ENCODE data around the gene CSNK2A1. TPM values are rescaled to one million over a fixed set of nuclear protein-coding genes. Genes with fewer than 3 reads are reported as not detected.
"Not testable (repeated sequence)": the region's sequence is repeated elsewhere in the genome, so short reads cannot be mapped to it uniquely, and the experiment has no call there.

Gene CSNK2A1
- total RNA-seq, 3 donors from 2014 or later, result 104 to 127 (median 117) TPM

GRCh38 chr20:458776-459175 lies 84.8 kb downstream of the CSNK2A1 start:
- Histone ChIP-seq H3K4me1 (ENCODE audit: low read depth) (peaks cover 5% of the 10 kb centered on the region), H3K9me3 (no peaks in the 10 kb centered on the region), H3K4me3 (no peak overlapping the region), H3K36me3 (ENCODE audit: low read depth) (no peaks in the 10 kb centered on the region)
- intact Hi-C loops (cut with DNase I, micrococcal nuclease), result no loop called here
- ATAC-seq, result no peak
- no peak for DNase-seq
- TF ChIP-seq, protein P1, sequence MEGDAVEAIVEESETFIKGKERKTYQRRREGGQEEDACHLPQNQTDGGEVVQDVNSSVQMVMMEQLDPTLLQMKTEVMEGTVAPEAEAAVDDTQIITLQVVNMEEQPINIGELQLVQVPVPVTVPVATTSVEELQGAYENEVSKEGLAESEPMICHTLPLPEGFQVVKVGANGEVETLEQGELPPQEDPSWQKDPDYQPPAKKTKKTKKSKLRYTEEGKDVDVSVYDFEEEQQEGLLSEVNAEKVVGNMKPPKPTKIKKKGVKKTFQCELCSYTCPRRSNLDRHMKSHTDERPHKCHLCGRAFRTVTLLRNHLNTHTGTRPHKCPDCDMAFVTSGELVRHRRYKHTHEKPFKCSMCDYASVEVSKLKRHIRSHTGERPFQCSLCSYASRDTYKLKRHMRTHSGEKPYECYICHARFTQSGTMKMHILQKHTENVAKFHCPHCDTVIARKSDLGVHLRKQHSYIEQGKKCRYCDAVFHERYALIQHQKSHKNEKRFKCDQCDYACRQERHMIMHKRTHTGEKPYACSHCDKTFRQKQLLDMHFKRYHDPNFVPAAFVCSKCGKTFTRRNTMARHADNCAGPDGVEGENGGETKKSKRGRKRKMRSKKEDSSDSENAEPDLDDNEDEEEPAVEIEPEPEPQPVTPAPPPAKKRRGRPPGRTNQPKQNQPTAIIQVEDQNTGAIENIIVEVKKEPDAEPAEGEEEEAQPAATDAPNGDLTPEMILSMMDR (IDR thresholded peaks at IDR 0.05), result no peak

DNA sequence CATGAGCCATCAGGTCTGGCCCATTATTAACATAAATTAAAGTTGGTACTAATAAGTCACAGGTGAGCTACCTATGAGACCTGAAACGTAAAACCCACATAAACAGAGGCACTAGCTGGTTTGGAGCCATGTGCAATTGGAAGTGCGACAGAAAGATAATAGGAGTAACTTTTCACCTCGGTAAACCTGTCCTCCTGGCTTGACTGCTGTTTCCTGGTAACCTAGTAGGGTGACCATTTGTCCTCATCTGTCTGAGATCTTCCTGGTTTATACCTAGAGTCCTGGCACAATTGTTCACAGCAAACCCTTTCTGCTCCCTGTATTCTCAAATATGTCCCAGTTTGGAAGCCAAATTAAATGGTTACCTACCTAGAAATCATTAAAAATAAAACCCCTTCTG lies 88.6 kb downstream of the CSNK2A1 start:
- intact Hi-C loops (cut with DNase I, micrococcal nuclease), result no loop called here
- TF ChIP-seq, protein P1 (IDR thresholded peaks at IDR 0.05), result no peak
- Histone ChIP-seq H3K36me3 (ENCODE audit: low read depth) (no peaks in the 10 kb centered on the region), H3K4me3 (no peak overlapping the region), H3K9me3 (no peaks in the 10 kb centered on the region), H3K4me1 (ENCODE audit: low read depth) (peaks cover 5% of the 10 kb centered on the region)
- DNase-seq, result no peak
- peak; percentile 67 for ATAC-seq

- ATAC-seq; H3K9me3 ChIP-seq; intact Hi-C loops (cut with DNase I, micrococcal nuclease): not testable (repeated sequence)
Observed at GRCh38 chr20:452021-452420, 91.6 kb downstream of the CSNK2A1 start.

DNA sequence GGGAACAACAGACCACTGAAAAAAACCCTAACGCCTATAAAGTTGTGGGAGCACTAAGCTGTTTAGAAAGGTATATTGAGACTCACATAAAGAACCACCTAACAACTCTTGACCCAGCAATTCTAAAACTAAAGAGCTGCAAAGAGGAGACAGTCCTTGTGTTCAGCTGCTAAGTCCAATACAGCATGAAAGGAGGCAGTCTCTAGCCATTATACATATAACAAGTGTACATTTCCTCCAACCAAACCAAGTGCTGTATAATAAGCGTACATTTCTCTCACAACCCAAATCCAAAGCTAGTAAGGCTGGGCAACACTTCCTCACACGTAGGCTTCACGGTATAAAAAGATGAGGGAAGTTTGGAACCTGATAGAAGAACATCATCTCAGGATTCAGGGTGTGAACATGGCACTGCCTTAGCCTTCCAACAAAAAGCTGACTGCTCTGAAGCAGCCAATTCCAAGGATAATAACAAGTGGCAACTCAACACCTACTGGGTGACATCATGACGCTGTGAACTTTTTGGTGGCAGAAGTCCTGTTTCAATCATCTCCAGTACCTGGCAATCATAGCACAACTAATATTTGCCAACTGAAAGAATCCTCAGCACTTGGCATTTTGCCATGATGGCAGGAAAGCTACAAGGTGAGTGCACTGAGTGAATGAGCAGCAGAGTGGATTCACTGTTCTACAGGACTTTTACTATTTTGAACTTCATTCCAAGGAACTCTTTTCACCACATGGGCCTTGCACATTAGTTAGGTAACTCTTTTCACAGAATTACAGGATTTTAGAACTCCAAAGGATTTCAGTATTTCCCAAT lies 97.9 kb downstream of the CSNK2A1 start:
- Histone ChIP-seq H3K4me3 (no peak overlapping the region), H3K9me3 (no peaks in the 10 kb centered on the region), H3K36me3 (ENCODE audit: low read depth) (peaks cover 5% of the 10 kb centered on the region), H3K4me1 (ENCODE audit: low read depth) (peaks cover 12% of the 10 kb centered on the region)
- DNase-seq (no peak), ATAC-seq (no peak)
- intact Hi-C loops (cut with DNase I, micrococcal nuclease), result no loop called here
- TF ChIP-seq, protein P1 (IDR thresholded peaks at IDR 0.05), result no peak

More at GRCh38 chr20:452021-452420, 91.6 kb downstream of the CSNK2A1 start:
- H3K4me1 ChIP-seq (ENCODE audit: low read depth); DNase-seq; H3K36me3 ChIP-seq (ENCODE audit: low read depth); H3K4me3 ChIP-seq: not testable (repeated sequence)

DNA sequence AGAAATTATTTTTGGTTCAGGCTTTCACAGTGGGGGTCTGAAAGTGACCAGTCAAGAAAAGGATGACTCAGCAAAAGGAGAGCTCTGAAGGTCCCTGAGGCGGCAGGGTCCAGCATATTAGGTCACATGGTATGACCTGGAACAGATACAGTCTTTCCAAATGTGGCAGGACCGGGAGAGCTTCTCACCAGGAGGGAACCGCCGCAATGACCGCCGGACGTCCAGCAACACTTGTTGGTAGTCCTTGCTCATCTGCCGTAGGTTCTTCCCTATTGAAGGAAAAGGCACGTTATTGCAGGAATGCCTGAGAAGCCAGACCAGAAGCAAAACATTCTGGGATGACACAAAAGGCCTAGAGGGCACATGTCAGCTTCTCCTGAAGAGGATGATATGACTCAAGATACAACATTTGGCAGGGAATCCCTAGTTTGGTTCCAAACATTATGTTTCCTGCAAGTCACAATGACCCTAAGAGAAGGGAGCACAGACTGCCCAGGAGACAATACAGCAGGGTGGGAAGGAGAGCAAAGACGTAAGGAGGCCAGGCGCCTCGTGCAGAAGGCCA lies 98.6 kb downstream of the CSNK2A1 start:
- Histone ChIP-seq H3K9me3 (no peaks in the 10 kb centered on the region), H3K4me1 (ENCODE audit: low read depth) (peaks cover 12% of the 10 kb centered on the region), H3K4me3 (no peak overlapping the region), H3K36me3 (ENCODE audit: low read depth) (peaks cover 10% of the 10 kb centered on the region)
- ATAC-seq (no peak), DNase-seq (no peak)
- TF ChIP-seq, protein P1 (IDR thresholded peaks at IDR 0.05), result no peak
- intact Hi-C loops (cut with DNase I, micrococcal nuclease), result no loop called here

- Histone ChIP-seq H3K36me3 (ENCODE audit: low read depth) (peaks cover 10% of the 10 kb centered on the region), H3K4me1 (ENCODE audit: low read depth) (peaks cover 14% of the 10 kb centered on the region)
- no peak for ATAC-seq
Observed at GRCh38 chr20:444117-444516, 99.5 kb downstream of the CSNK2A1 start.

More at GRCh38 chr20:444117-444516, 99.5 kb downstream of the CSNK2A1 start:
- DNase-seq, result no peak
- no peaks in the 10 kb centered on the region for H3K9me3 ChIP-seq
- TF ChIP-seq, protein P1 (IDR thresholded peaks at IDR 0.05), result no peak
- H3K4me3 ChIP-seq, result no peak overlapping the region
- intact Hi-C loops (cut with DNase I, micrococcal nuclease), result no loop called here
